Measurements from ENCODE around the gene XPO6.

GRCh38 chr16:28110479-28110878 is 101.3 kb downstream of the XPO6 start:
- TF ChIP-seq CTCF (IDR thresholded peaks at IDR 0.05) (no peak), POLR2A (IDR thresholded peaks at IDR 0.05) (no peak), POLR2AphosphoS5 (IDR thresholded peaks at IDR 0.05; ENCODE audit: insufficient read depth in 1 of 2, low read depth in 1 of 2) (no peak)
